ENCODE results near the gene GCN1.

GCN1 gene

DNA sequence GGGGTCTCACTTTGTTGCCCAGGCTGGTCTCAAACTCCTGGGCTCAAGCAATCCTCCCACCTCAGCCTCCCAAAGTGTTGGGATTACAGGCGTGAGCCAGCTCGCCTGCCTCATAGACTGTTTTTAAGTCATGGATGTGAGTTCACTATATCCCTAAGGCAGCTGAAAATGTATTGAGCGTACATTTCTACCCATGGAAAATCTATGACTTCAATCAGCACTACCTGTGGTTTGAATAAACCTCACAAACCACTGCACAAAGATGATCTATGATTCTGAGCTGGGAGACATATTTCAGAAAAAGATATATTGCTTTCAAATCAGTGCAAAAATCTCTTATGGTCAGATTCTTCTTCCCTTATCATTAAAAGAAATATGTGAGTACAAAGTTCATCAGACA is 22.5 kb downstream of the GCN1 start:
- no peak for DNase-seq

DNA sequence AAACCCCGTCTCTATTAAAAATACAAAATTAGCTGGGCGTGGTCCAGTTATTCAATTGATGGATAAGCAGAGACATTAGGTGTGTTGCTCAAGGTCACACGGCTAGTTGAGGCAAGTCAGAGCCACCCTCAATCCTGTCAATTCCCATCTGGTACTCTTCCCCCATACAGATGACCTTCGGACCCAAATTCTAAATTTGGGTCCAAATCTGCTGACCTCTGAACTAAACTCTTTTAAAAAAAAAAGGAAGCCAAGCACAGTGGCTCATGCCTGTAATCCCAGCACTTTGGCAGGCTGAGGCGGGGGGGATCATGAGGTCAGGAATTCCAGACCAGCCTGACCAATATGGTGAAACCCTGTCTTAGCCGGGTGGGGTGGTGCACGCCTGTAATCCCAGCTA is 23.9 kb downstream of the GCN1 start:
- DNase-seq, result no peak

DNA sequence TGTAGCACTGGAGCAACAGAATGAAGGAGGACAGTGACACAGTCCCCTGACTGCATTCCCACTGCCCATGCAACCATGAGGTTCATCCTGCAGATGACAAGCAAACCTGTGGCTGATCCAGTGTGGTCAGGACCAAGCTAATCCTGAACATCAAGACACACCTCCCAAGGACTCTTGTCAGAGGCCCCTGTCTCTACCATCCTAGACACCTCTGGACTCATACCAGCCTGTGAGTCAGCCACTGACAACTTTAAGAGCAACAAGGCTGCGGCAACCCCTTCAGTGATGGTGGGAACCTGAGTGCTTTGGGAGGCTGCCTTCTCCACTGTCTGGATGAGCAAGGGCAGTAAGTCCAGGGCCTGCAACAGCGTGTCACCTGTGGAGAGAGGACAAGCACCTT is 24.6 kb downstream of the GCN1 start:
- DNase-seq, result no peak

DNA sequence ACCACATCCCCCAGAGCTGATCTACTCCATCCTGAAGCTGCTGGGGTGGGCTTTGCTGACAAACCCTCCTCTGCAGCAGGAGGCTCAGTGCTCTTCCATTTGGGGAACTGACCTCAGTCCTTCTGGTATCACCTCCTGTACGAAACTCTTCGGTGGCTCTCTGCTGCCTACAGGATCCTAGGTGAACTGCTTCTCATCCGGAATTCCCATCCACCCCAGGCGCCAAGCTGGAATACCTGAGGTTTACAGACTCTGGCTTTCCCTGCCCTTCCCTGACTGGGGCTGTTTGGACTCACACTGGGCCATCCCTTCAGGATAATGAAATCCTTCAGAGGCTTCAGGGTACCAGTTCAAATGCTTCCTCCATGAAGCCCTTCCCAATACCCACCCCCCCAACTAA is 26.2 kb downstream of the GCN1 start:
- no peak for DNase-seq

DNA sequence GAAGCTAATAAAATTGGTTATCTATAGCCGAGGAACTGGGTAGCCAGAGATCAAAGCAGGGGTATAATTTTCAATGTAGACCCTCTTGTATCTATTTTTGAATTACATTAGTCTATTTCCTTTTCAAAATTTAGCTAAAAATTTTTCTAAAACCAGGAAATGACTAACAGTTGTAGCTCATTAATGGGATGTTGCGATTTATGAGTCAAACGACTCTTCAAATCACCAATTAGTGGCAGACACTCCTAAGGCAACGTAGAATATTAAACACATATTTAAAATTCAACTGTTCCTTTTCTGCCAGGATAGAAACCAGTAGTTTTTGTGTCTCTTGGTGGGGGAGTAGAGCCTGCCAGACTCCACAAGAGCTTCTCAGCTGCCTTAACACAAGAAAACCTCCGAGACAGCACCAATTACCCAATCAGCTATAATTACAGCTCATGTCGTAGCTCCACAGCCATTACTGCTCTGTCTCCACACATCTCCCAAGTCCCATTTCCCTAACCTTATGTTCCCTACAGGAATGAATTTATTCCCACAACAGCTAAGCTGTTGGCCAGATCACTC is 26.9 kb downstream of the GCN1 start:
- no peak for DNase-seq

DNA sequence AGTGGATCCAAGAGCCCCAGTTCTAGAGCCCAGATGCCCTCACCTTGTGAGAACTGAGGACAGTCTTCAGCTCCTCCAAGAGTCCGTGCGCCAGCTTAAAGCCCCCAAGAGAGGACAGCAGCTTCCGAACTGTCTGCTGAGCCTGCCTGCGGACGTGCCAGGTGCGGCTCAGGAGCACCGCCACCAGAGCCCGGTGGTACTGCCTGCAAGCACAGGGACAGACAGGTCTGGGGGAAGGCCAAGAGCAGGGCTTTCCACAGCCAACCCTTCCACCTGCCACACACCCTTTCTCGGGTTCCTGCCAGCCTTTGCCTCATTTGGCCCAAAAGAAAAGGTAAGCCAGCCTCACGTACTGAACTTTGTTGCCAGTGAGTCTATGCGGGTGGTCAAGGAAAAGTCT is 30.2 kb downstream of the GCN1 start:
- no peak for DNase-seq

DNA sequence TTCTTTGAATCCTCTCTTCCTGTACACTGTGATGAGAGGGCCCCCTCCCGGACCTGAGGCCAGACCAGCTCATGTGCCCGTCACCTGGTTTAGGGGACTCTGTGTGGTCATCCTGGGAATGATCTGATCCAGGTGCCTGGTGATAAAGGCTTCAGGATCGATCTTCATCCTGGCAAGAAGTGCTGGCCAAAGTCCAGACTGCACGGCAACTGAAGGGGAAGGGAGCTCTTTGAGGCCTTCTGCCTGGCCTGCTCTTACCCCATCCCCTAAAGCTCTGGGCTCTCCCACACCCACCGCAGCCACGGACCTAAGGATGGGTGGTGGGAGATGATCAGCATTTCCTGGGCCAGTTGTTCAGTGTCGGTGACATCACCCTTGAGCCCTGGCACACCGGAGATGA is 31.8 kb downstream of the GCN1 start:
- no peak for DNase-seq

DNA sequence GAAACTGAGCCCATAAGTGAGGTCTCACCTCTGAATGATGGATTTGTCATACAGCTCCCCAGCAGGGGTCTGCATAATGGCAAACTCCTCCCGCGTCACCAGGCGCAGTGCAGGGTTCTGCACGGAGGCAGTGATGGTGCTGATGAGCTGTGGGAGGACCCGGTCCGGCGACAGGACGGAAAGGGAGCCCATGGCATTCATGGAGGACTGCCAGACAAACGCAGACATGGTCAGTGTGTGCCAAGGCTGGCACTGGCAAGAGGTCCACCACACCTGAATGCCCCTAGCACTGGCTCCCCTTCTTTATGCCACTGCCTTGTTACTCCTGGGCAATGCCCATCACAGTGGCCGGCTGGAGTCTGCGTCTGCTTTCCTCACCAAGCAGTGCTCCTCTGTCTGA is 32.7 kb downstream of the GCN1 start:
- no peak for DNase-seq

DNA sequence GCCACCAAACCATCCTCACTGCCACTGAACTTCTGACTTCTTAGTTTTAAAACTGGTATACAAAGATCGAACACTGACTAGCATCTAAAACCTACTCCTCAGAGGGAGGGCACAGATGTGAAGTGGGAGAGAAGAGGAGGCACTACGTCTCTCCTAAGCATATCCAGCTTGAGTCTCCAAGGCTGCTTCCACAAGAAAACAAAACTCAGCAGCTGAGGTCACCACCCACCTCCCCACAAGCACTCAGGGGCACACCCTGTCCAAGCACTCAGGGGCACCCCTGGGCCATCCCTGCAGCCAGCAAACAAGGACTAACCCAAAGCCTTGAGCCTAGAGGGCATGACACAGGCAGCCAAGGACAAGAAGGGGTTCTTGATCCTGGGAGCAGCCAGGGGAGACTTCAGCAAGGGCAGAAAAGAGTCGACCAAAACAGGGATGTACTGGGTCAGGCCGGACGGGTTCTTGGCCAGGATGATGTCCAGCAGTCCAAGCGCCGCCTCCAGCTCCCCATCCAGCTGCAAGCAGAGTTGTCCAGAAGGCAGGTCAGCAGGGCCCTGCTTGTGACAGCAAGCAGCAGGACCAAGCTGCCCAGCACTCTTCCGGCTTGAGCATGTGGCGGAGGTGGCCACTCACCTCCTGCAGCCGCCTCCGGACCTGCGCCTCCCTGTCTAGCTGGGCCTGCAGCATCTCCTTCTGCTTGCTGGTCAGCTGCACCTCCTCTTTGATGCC is 34.8 kb downstream of the GCN1 start:
- no peak for DNase-seq

DNA sequence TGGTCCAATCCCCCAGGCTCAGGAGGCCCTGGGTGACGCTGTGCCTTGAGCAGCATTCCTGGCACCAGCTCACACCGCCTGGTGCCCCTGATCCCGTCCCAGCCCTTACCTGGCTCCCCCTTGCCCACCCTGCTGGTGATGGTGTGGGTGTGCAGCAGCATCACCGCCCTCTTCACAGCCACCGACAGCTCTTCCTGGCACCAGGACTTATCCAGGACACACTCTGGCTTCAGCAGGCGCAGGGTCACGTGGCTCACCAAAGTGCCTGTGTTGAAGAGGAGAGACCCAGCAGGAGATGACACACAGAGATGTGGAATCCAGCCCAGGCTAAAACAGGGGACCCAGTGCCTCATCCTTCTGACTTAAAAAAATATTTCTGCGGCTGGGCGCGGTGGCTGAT is 36.2 kb downstream of the GCN1 start:
- no peak for DNase-seq

DNA sequence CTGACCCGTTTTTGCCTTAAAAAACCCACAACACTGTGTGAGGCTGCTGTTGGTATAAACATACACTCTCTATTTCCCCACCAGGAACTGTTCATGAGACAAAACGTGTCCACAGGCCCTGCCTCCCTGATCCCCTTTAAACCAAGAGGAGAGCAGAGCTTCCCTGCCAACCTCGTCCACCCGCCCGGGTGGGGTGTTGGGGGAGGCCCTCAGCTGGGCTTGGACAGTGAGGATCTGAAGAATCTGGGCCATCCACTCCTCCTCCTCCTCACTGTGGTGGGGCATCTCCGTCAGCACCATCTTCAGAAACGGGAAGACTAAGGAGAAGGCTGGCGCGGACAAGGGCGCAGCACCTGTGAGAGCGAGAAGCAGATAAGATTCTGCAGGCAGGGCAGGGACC is 36.8 kb downstream of the GCN1 start:
- no peak for DNase-seq

DNA sequence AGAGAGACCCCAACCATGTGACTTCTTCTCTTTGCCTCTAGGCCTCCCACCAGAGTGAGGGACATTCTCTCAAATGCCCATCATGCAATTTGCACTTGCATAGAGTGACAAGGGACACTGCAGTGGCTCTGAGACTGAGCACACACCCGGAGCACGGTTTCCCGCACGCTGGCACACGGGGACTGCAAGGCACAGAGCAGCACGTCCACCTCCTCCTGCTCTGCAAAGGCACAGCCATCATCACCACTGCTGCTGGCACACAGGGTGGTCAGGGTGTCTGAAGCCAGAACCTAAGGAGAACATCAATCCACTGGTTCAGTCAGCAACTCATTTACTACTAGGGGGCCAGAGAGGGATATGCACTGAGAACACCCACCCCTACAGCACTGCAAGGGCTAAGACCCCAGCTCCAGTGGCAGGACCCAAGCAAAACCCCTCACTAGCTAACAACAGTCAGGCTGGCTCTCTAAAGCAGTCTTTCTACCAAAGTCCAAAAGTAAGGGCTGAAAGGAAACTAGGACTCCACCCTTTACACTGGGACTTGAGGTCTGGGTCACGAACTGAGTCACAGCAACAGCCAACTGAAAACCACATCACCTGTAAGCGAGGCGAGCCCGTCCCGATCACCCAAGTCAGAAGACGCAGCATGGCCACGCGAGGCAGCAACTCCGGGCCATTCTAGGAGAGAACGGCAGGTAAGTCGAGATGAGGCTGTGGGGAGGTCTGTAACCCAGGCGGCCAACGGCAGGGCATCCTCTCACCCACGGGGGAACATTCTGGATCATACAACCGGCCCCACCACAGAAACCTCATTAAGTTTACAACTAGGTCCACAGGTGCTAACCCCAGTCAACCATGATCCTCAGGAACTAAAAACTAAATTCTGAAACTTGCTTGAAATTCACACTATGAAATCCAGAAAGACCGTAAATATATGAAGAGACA is 37.9 kb downstream of the GCN1 start:
- DNase-seq, result no peak

DNA sequence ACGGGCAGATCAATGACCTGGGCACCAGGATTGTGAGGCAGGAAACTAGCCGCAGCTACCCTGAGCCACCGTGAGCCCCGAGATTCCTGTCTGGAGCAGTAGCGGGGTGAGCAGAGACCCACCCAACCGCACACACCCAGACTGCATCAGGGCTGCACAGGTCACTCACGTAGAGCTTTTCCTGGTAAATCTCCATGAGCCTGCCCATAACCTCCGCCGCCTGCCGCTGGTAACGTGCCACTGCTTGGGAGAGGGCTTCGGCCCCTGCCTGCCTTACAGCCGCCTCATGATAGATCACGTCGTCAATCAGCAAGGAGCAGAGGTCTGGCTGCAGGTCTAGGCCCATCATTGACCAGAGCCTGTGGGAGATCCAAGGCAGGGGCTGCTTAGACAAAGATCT is 39.4 kb downstream of the GCN1 start:
- no peak for DNase-seq

DNA sequence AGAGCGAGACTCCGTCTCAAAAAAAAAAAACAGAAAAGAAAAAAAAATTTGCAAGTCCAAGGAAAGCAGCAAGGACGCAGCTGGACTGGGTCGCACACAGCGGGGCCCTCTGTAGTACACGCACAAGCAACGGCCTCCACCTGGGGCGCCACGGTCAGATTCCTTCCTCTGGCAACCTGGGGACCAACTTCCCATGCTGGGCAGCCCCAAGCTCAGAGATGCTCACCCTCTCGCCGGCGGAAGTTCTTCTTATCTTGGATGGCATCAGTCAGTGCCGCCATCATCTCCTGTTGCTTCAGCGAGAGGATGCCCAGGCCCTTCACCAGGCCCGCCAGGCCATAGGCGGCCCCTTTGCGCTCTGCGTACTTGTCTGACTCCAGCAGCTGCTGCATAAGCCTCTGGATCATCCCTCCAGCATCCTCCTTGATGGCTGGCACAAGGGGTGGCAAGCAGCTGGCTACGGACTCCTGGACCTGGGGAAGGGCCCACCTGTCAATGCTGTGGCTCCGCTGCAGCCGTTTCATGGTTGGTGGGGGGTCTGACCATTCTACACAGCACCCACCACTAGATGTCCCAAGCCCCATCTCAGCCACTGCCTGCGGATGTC is 43.5 kb downstream of the GCN1 start:
- DNase-seq, result no peak

DNA sequence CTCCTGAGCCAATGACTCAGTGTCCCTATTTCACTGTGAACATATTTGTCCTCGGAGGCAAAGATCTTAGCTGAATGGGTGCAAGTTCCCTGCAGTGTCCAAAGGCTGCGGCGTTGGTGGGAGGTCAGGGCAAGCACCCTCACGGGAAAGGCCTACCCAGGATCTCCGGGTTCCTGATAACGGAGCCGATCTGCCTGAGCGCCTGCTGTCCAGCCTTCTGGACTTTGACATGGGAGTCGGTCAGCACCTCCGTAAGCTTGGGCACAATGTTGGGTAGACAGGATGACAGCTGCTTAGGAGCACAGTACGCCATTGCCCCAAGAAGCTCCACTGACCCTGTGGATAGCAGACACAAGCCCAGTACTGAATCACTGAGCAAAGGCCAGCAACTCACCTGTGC is 46.5 kb downstream of the GCN1 start:
- DNase-seq, result no peak

DNA sequence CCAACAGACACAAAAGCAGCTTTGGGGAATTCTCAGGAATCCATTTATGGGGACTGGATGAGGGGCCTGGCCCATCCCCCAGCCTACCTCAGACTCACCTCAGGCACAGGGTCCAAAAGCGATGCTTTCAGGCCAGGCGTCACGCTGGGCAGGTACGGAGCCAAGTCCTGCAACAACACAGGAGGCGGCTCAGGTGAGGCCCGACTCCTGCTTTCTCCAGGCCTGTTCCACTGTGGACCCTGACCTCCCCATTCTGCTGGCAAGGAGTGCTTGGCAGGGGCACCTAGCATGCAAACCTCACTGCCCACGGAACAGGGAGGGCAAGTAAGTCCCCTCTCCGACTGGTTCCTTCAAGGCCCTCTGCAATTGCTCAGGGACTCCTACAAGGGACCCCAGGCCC is 49.4 kb downstream of the GCN1 start:
- no peak for DNase-seq

DNA sequence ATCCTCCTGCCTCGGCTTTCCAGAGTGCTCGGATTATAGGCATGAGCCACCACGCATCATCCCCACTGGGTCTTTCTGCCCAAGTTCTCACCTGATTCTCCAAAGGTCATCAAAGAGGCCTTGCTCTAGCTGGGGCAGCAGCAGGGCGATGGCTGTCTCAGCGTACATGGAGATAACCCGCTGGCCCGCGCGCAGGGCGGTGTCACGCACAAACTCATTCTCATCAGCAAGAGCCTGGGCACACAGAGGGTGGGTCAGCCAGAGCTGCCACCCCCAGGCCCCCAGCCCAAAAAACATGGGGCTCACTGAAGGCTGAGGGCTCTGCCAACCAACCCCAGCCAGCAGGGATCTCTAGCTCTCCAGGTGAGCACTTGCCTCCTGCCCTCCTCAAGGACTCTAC is 50.3 kb downstream of the GCN1 start:
- DNase-seq, result no peak

DNA sequence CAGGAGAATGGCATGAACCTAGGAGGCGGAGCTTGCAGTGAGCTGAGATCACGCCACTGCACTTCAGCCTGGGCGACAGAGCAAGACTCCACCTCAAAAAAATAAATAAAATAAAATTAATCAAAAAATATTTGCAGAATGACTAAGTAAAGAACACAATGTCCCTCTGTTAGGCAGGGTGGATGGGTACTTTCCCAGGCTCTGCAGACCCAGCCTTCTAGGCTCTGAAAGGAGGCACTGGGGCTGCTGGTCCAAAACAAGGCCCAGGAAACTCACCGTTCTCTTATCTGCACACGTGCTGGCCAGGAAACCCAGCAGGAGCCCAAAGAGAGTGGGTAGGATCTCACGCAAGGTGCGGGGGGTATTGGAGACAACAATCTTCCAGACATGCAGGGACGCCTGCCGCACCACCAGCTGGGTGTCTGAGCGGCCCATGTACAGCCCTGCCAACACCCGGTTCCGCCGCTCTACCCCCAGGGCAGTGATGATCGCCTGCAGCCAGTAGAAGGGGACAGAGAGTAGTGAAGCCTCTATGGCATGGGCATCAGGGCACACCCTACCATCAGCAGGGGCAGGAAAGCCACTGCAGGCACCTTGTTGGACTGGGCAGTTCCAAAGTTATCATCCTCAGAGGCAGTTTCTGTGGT is 52.2 kb downstream of the GCN1 start:
- no peak for DNase-seq

DNA sequence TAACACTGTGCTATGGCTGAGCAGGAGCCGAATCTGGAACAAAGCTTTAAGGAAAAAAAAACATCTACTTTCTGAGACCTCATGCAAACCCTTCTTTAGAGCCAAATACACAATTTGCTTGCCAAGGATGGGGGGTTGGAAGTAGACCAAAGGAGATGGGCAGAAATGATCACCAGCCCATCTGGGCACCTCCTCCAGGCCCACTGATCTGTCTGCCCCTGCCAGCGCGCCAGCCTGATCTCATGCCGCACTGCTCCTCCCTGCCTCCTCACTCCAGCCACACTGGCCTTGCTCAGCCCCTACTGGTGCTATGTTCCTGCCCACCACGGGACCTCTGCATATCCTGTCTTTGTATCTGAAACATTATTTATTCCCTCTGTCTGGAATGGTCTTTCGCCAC is 53.2 kb downstream of the GCN1 start:
- no peak for DNase-seq

DNA sequence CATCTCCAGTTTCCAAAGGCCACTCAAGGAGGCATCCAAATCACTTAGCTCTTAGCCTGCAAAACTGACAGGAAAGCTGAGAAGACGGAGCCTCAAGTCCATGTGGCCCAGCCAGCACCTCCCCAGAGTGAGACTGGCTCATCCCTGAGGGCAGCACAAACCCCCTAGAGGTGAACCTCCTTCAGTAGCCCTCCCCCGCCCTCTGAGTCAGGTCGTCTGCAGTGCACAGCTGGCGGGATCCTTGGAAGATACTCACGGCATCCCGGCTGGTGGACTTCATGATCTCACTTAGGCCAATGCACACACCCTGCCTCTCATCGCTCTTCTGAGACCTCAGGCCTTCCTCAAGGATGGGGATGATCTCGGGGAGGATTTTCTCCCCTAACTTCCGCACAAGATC is 53.9 kb downstream of the GCN1 start:
- DNase-seq, result no peak

DNA sequence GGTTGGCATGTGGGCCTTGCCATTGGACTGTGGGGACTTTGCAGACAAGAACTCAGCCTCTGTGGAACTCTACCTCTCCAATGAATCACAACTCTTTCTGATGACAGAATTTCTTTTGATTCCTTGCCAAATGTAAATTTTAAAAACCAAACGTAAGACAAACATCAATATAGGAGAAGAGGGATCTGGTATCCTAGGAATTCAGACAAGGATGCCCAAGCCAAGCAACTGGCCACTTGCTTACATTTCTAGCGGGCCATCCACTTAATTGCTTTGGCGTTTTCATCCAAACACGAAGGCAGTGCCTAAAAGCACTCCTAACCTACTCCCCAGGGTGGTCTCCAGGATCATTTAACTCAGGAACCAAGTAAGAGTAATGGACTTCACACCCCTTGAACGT is 54.6 kb downstream of the GCN1 start:
- DNase-seq, result no peak

DNA sequence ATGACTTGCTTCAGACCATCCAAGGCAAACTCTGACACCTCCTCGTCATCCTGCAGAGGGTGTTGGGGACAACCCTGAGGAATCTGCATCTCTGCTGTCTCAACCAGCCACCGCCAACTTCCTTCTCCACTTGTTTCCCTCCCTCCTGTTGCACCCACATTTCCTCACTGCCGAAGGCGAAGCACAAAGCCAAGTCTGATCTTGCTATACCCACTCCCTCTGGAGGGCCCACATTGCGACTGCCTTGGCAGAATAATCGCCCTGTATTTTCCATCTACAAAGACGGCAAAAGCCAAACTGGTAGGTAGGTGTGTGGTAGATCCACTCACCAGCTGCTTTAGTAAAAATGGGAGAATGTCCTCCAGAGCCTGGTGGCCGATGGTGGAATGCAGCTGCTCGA is 56.1 kb downstream of the GCN1 start:
- DNase-seq, result no peak

DNA sequence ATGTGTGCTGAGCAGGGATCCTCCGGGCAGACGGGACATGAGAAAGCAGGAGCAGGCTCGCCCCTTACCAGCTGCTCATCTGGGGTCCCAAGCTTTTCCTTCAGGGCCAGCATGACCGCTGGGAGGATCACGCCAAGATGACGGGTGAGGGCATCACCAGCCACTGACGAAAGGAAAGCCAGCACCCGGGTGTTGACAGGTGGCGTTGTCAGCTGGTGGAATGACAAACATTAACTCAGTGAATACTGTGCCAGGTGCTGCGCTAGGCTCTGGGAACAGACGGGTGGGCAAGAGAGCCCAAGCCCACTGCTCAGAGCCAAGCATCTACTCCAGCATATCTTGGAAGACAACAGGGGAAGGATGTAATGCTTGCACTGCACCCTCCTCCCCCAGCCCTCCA is 56.7 kb downstream of the GCN1 start:
- no peak for DNase-seq
